KMS-11 (cell line): ENCODE measurements around the gene OBSCN.

Source experiments
- H2AFZ ChIP-seq: fragments of 200-600 bp; sonication (generic); 2 replicates; pipeline ENCODE4 v1.6.1; 2016; ENCODE audit warnings: antibody characterized with exemption, mixed run types, low read depth
- H3K27ac ChIP-seq: fragments of 200-600 bp; sonication (generic); 2 replicates; pipeline ENCODE4 v1.6.1; 2016; ENCODE audit warnings: mild to moderate bottlenecking, mixed run types
- H3K27me3 ChIP-seq: fragments of 200-600 bp; sonication (generic); 2 replicates; pipeline ENCODE4 v1.6.1; 2017; ENCODE audit warnings: mild to moderate bottlenecking, low read depth, mixed run types, moderate library complexity; ENCODE audit not compliant: insufficient read depth
- H3K36me3 ChIP-seq: fragments of 200-600 bp; sonication (generic); 2 replicates; pipeline ENCODE4 v1.6.1; 2017; ENCODE audit warnings: mild to moderate bottlenecking, mixed run types; ENCODE audit not compliant: insufficient read depth
- H3K4me1 ChIP-seq: fragments of 200-600 bp; sonication (generic); 2 replicates; pipeline ENCODE4 v1.6.1; 2016; ENCODE audit warnings: mild to moderate bottlenecking, low read depth, mixed run types; ENCODE audit not compliant: poor library complexity, severe bottlenecking
- H3K4me2 ChIP-seq: fragments of 200-600 bp; sonication (generic); 2 replicates; pipeline ENCODE4 v1.7.0; 2016; ENCODE audit warnings: mild to moderate bottlenecking, mixed run types
- H3K4me3 ChIP-seq: fragments of 200-600 bp; sonication (generic); IDR thresholded peaks from 2 replicates; pipeline ENCODE4 v1.6.1; 2017; ENCODE audit warnings: low read depth, low read length, mixed read lengths; ENCODE audit not compliant: insufficient read depth
- H3K79me2 ChIP-seq: fragments of 200-600 bp; sonication (generic); 2 replicates; pipeline ENCODE4 v1.6.1; 2016; ENCODE audit warnings: low read depth, mixed run types; ENCODE audit not compliant: insufficient read depth
- H3K9ac ChIP-seq: fragments of 200-600 bp; sonication (generic); 2 replicates; pipeline ENCODE4 v1.6.1; 2016; ENCODE audit warnings: mild to moderate bottlenecking, mixed run types
- H4K20me1 ChIP-seq: fragments of 200-600 bp; sonication (generic); 2 replicates; pipeline ENCODE4 v1.6.1; 2016; ENCODE audit warnings: mild to moderate bottlenecking, mixed run types; ENCODE audit not compliant: insufficient read depth
- CTCF ChIP-seq: fragments of 200-600 bp; sonication (generic); conservative IDR thresholded peaks from 2 replicates; pipeline ENCODE4 v1.6.1; 2017; ENCODE audit warnings: low read depth, mild to moderate bottlenecking, antibody characterized with exemption, low read length, moderate library complexity, mixed read lengths

The OBSCN gene

GRCh38 chr1:228213917-228214808 lies 6.3 kb downstream of the OBSCN start:
- Histone ChIP-seq H3K36me3 (no peaks in the 10 kb centered on the region), H4K20me1 (no peaks in the 10 kb centered on the region), H3K4me2 (no peak overlapping the region), H3K4me1 (no peaks in the 10 kb centered on the region), H3K9ac (no peak overlapping the region), H3K27me3 (no peaks in the 10 kb centered on the region), H3K4me3 (no peak overlapping the region), H3K27ac (no peak overlapping the region), H2AFZ (no peak overlapping the region), H3K79me2 (no peaks in the 10 kb centered on the region)
- no peak for TF ChIP-seq CTCF

GRCh38 chr1:228214921-228215662 lies 7.2 kb downstream of the OBSCN start:
- no peak overlapping the region for H3K9ac ChIP-seq
- no peaks in the 10 kb centered on the region for H4K20me1 ChIP-seq
- H3K27me3 ChIP-seq: no peaks in the 10 kb centered on the region
- no peaks in the 10 kb centered on the region for H3K4me1 ChIP-seq
- H3K79me2 ChIP-seq: no peaks in the 10 kb centered on the region
- H3K36me3 ChIP-seq: no peaks in the 10 kb centered on the region
- TF ChIP-seq CTCF: no peak
- no peak overlapping the region for H2AFZ ChIP-seq
- H3K27ac ChIP-seq: no peak overlapping the region
- H3K4me2 ChIP-seq: no peak overlapping the region
- no peak overlapping the region for H3K4me3 ChIP-seq

GRCh38 chr1:228215663-228216116 lies 7.8 kb downstream of the OBSCN start:
- Histone ChIP-seq H3K9ac (no peak overlapping the region), H3K27ac (no peak overlapping the region), H3K36me3 (no peaks in the 10 kb centered on the region), H3K4me3 (no peak overlapping the region), H3K4me1 (no peaks in the 10 kb centered on the region), H4K20me1 (no peaks in the 10 kb centered on the region), H3K4me2 (no peak overlapping the region), H3K79me2 (no peaks in the 10 kb centered on the region), H2AFZ (no peak overlapping the region), H3K27me3 (no peaks in the 10 kb centered on the region)
- no peak for TF ChIP-seq CTCF

- H3K36me3 ChIP-seq: no peaks in the 10 kb centered on the region
- H3K9ac ChIP-seq: no peak overlapping the region
- H2AFZ ChIP-seq: no peak overlapping the region
- H3K27me3 ChIP-seq: no peaks in the 10 kb centered on the region
- no peak for TF ChIP-seq CTCF
- no peaks in the 10 kb centered on the region for H3K4me1 ChIP-seq
- no peaks in the 10 kb centered on the region for H4K20me1 ChIP-seq
- no peak overlapping the region for H3K27ac ChIP-seq
- no peak overlapping the region for H3K4me2 ChIP-seq
- H3K79me2 ChIP-seq: no peaks in the 10 kb centered on the region
- H3K4me3 ChIP-seq: no peak overlapping the region
These were observed 8.8 kb downstream of the OBSCN start for GRCh38 chr1:228216371-228217320.
